H1 (cell line): ENCODE data around the gene CRTC3. TPM values are rescaled to one million over a fixed set of nuclear protein-coding genes. Genes with fewer than 3 reads are reported as not detected.

Source experiments
- CTCF ChIA-PET: fragments of 300-600 bp; sonication (Branson Sonifier 250); formaldehyde crosslinking; loops from one replicate; lab custom pipeline; 2021; ENCODE audit not compliant: partially characterized antibody; lab: Charles Lee
- POLR2A ChIA-PET: fragments of 300-600 bp; sonication (Branson Sonifier 250); formaldehyde crosslinking; loops from one replicate; lab custom pipeline; 2021; ENCODE audit warnings: inconsistent platforms; ENCODE audit not compliant: partially characterized antibody; lab: Charles Lee
- DNase-seq, 2 experiments: peaks; one replicate each; pipeline versions ENCODE4 v3.0.0 to v3.0.0-alpha.2; 2010 to 2022; ENCODE audit warnings: low spot score in 2 of 2, low read depth in 1 of 2, mixed read lengths in 1 of 2
- FAIRE-seq: peaks from 2 replicates; lab custom pipeline; 2011; peaks lifted over from hg19 to GRCh38; lab: Jason Lieb, UNC
- H2AFZ ChIP-seq: 2 replicates; pipeline ENCODE4 v1.8.1; 2012; ENCODE audit warnings: low read length, inconsistent platforms
- H2AK5ac ChIP-seq: 2 replicates; pipeline ENCODE4 v1.6.1; 2013; ENCODE audit warnings: low read depth, low read length
- H2BK120ac ChIP-seq: replicated peaks from 2 replicates; pipeline ENCODE3; 2013; ENCODE audit warnings: low read depth, low read length, inconsistent platforms
- H2BK12ac ChIP-seq: 2 replicates; pipeline ENCODE4 v1.6.1; 2013; ENCODE audit warnings: low read depth, low read length
- H2BK15ac ChIP-seq: 2 replicates; pipeline ENCODE4 v1.6.1; 2013; ENCODE audit warnings: low read length
- H2BK20ac ChIP-seq: 2 replicates; pipeline ENCODE4 v1.6.1; 2013; ENCODE audit warnings: low read length
- H2BK5ac ChIP-seq: 2 replicates; pipeline ENCODE4 v1.6.1; 2013; ENCODE audit warnings: low read depth, low read length
- H3K14ac ChIP-seq: 2 replicates; pipeline ENCODE4 v1.6.1; 2013; ENCODE audit warnings: inconsistent platforms; ENCODE audit not compliant: insufficient read length
- H3K18ac ChIP-seq: 2 replicates; pipeline ENCODE4 v1.6.1; 2013; ENCODE audit warnings: low read length; ENCODE audit errors: extremely low read depth
- H3K23ac ChIP-seq: 2 replicates; pipeline ENCODE4 v1.6.1; 2013; ENCODE audit warnings: inconsistent platforms; ENCODE audit not compliant: insufficient read length
- H3K23me2 ChIP-seq: 2 replicates; pipeline ENCODE4 v1.6.1; 2013; ENCODE audit warnings: low read depth, low read length
- H3K27ac ChIP-seq: 2 replicates; pipeline ENCODE4 v1.6.1; 2011; ENCODE audit warnings: low read depth, low read length, inconsistent platforms
- H3K27me3 ChIP-seq, 4 experiments: replicated peaks in 1 of 4; 1 replicate in 1 of 4; 2 replicates in 3 of 4; pipeline versions ENCODE4 v1.6.1 to v1.8.1; 2011 to 2013; ENCODE audit warnings: low read length in 3 of 4, mild to moderate bottlenecking in 3 of 4, inconsistent platforms in 2 of 4, mixed read lengths in 2 of 4, moderate library complexity in 1 of 4; ENCODE audit not compliant: control insufficient read depth in 3 of 4, insufficient read depth in 3 of 4; ENCODE audit errors: extremely low read depth in 1 of 4
- H3K36me3 ChIP-seq, 4 experiments: 2 replicates each; pipeline versions ENCODE4 v1.6.1 to v1.8.1; 2011 to 2013; ENCODE audit warnings: mild to moderate bottlenecking in 4 of 4, low read length in 3 of 4, moderate library complexity in 2 of 4, control low read depth in 1 of 4, inconsistent platforms in 1 of 4; ENCODE audit not compliant: insufficient read depth in 4 of 4, control insufficient read depth in 2 of 4
- H3K4ac ChIP-seq: replicated peaks from 2 replicates; pipeline ENCODE3; 2013; ENCODE audit warnings: low read length, low read depth, mixed read lengths, inconsistent platforms; ENCODE audit not compliant: insufficient read length
- H3K4me1 ChIP-seq, 4 experiments: replicated peaks in 1 of 4; 1 replicate in 1 of 4; 2 replicates in 3 of 4; pipeline versions ENCODE4 v1.6.1 to v1.8.1; 2011 to 2013; ENCODE audit warnings: low read length in 3 of 4, inconsistent platforms in 2 of 4, mixed read lengths in 1 of 4; ENCODE audit not compliant: insufficient read depth in 4 of 4, control insufficient read depth in 3 of 4
- H3K4me2 ChIP-seq, 2 experiments: 2 replicates each; pipeline versions ENCODE4 v1.6.1 to v1.8.1; 2011 to 2013; ENCODE audit warnings: low read depth in 2 of 2, low read length in 2 of 2, control low read depth in 1 of 2, inconsistent platforms in 1 of 2, mild to moderate bottlenecking in 1 of 2; ENCODE audit not compliant: insufficient read depth in 1 of 2
- H3K4me3 ChIP-seq, 4 experiments: fragments of 200-600, 300-600 bp in 1 of 4; sonication (generic), shearing (Covaris generic), sonication (Bioruptor Twin) in 1 of 4; 2 replicates each; pipeline versions ENCODE4 v1.5.1 to v1.8.1; 2011 to 2016; ENCODE audit warnings: low read length in 4 of 4, low read depth in 3 of 4, control low read depth in 2 of 4, inconsistent platforms in 2 of 4, mild to moderate bottlenecking in 2 of 4, mixed read lengths in 1 of 4, moderate library complexity in 1 of 4; ENCODE audit not compliant: insufficient read depth in 2 of 4; ENCODE audit errors: extremely low read depth in 1 of 4
- H3K56ac ChIP-seq: replicated peaks from 2 replicates; pipeline ENCODE3; 2013; ENCODE audit warnings: low read depth, mild to moderate bottlenecking, mixed read lengths, low read length, inconsistent platforms; ENCODE audit not compliant: insufficient read length
- H3K79me1 ChIP-seq: 2 replicates; pipeline ENCODE4 v1.6.1; 2013; ENCODE audit warnings: low read depth, low read length, control low read depth
- H3K79me2 ChIP-seq, 2 experiments: 2 replicates each; pipeline versions ENCODE4 v1.6.1 to v1.8.1; 2012 to 2013; ENCODE audit warnings: low read length in 2 of 2, mild to moderate bottlenecking in 2 of 2, inconsistent platforms in 1 of 2; ENCODE audit not compliant: insufficient read depth in 2 of 2, control insufficient read depth in 1 of 2
- H3K9ac ChIP-seq, 4 experiments: replicated peaks in 1 of 4; 1 replicate in 1 of 4; 2 replicates in 3 of 4; pipeline versions ENCODE4 v1.6.1 to v1.8.1; 2011 to 2013; ENCODE audit warnings: low read depth in 3 of 4, low read length in 3 of 4, control low read depth in 2 of 4, mild to moderate bottlenecking in 2 of 4, moderate library complexity in 2 of 4, inconsistent platforms in 1 of 4; ENCODE audit errors: extremely low read depth in 1 of 4
- H3K9me3 ChIP-seq, 2 experiments: 2 replicates each; pipeline versions ENCODE4 v1.6.1 to v1.8.1; 2012 to 2013; ENCODE audit warnings: mild to moderate bottlenecking in 2 of 2, moderate library complexity in 2 of 2, control low read depth in 1 of 2, inconsistent platforms in 1 of 2, low read depth in 1 of 2, low read length in 1 of 2, mixed read lengths in 1 of 2; ENCODE audit not compliant: insufficient read depth in 2 of 2
- H4K20me1 ChIP-seq, 2 experiments: replicated peaks in 1 of 2; 2 replicates each; pipeline versions ENCODE3 to v1.8.1; 2011 to 2013; ENCODE audit warnings: inconsistent platforms in 2 of 2, low read length in 2 of 2, mild to moderate bottlenecking in 1 of 2; ENCODE audit not compliant: insufficient read depth in 2 of 2, control insufficient read depth in 1 of 2
- H4K5ac ChIP-seq: 2 replicates; pipeline ENCODE4 v1.6.1; 2013; ENCODE audit warnings: low read length, low read depth, mixed read lengths, inconsistent platforms; ENCODE audit not compliant: insufficient read length
- H4K8ac ChIP-seq: 2 replicates; pipeline ENCODE4 v1.8.0; 2013; ENCODE audit warnings: mild to moderate bottlenecking, moderate library complexity, low read length, inconsistent platforms; ENCODE audit not compliant: insufficient read depth; ENCODE audit errors: extremely low read depth
- H4K91ac ChIP-seq: replicated peaks from 2 replicates; pipeline ENCODE3; 2013; ENCODE audit warnings: low read length, mixed read lengths, inconsistent platforms; ENCODE audit not compliant: insufficient read length
- GTF2F1 ChIP-seq: IDR thresholded peaks from 2 replicates; pipeline ENCODE4 v1.6.1; 2012; ENCODE audit warnings: low read depth, low read length, improper control_type of control experiment, borderline replicate concordance
- SP1 ChIP-seq: IDR thresholded peaks from 2 replicates; pipeline ENCODE4 v1.6.1; 2011; ENCODE audit warnings: low read depth, low read length
- WGBS, 2 experiments: shearing (Covaris generic) in 1 of 2; methylation state at CpG; one replicate each; pipeline versions ENCODE4 v1.1.6 to v1.1.7; 2013 to 2015; ENCODE audit warnings: low lambda C conversion rate in 2 of 2, mixed read lengths in 2 of 2, inconsistent platforms in 1 of 2, low coverage in 1 of 2, missing lambda C conversion rate in 1 of 2; ENCODE audit not compliant: insufficient replicate concordance in 2 of 2, insufficient coverage in 1 of 2, insufficient read length in 1 of 2; ENCODE audit errors: extremely low coverage in 1 of 2, missing lambda C conversion rate in 1 of 2; 5-methylcytosine and 5-hydroxymethylcytosine counted together
- polyA plus RNA-seq, 7 experiments: library from polyadenylated mRNA; depleted of rRNA in 3 of 7; stranded (reverse) in 5 of 7; unstranded in 2 of 7; fragments of >200 nt in 5 of 7; fragments of 200-250 nt in 2 of 7; gene quantifications; 1 replicate in 5 of 7; 2 replicates in 1 of 7; 4 replicates in 1 of 7; pipeline versions ENCODE4 v1.2.1 to v1.2.3, GENCODE V29; 2011 to 2013; ENCODE audit warnings: missing spikeins in 2 of 7, mixed read lengths in 2 of 7
- total RNA-seq: library from RNA; stranded (reverse); fragmentation: NEBNext Ultra II Directional; extraction: Animal tissue kit (Norgen Biotek cat#: 25700); gene quantifications from 2 replicates; pipeline ENCODE4 v1.2.1, GENCODE V29; 2021

CRTC3 gene
- total and polyA plus RNA-seq, 2 of the 8 experiments (the other 6 are each of a cell fraction or from before 2014, with no cell fraction given): 5.0 to 5.3 TPM

- Histone ChIP-seq H4K5ac (no peak overlapping the region), H3K14ac (no peak overlapping the region), H2AFZ (no peak overlapping the region), H3K56ac (no peak overlapping the region), H2BK12ac (no peak overlapping the region), H3K9ac (no peak overlapping the region), H3K4me1 (peaks cover 6 to 26% (median 17%) of the 10 kb centered on the region in 4 experiments), H2BK5ac (no peak overlapping the region), H3K36me3 (no peaks in the 10 kb centered on the region), H2BK20ac (no peak overlapping the region), H3K4me3 (peak overlapping the region in 1 of 4 experiments; percentile 36; a peak in 1 of 8 replicates), H3K79me2 (no peaks in the 10 kb centered on the region; a peak in 1 of 4 replicates), H3K9me3 (no peaks in the 10 kb centered on the region), H4K8ac (no peak overlapping the region), H2BK120ac (no peak overlapping the region), H3K27me3 (0 out of 7 replicates have a peak, but pooled peaks cover 0 to 5% (median 0%) of the 10 kb centered on the region in 4 experiments), H3K4me2 (peak overlapping the region; percentile 24 to 52), H2AK5ac (no peak overlapping the region), H4K91ac (no peak overlapping the region), H3K79me1 (no peaks in the 10 kb centered on the region), H3K23me2 (no peaks in the 10 kb centered on the region), H3K23ac (no peak overlapping the region), H3K18ac (peak overlapping the region; percentile 64; the same call in 1 of the 2 replicates), H2BK15ac (no peak overlapping the region), H4K20me1 (no peaks in the 10 kb centered on the region), H3K4ac (no peak overlapping the region), H3K27ac (no peak overlapping the region)
- no peak for DNase-seq
- FAIRE-seq: no peak
- CTCF ChIA-PET: interaction anchor here (0.6 to 1.2 kb wide), 3 partner anchors 10 to 116 kb away, joined by 3 to 6 read pairs (median 3); no protein-coding TSS in a partner anchor
- no peak for TF ChIP-seq GTF2F1
- TF ChIP-seq SP1: peak; percentile 34; the same call in 1 of the 2 replicates
- 16% methylated on average over 5 of the region's 5 CpGs; no CpG with 5 or more reads in 1 of the 2 experiments for WGBS, 2 experiments
- POLR2A ChIA-PET: interaction anchor here (1.2 kb wide), 1 partner anchor 8 kb away, joined by 3 read pairs; no protein-coding TSS in a partner anchor
Observed at GRCh38 chr15:90609242-90610180, 79.8 kb downstream of the CRTC3 start.
